ENCODE measurements around the gene DENND6A. TPM values are rescaled to one million over a fixed set of nuclear protein-coding genes. Genes with fewer than 3 reads are reported as not detected.

The DENND6A gene
- total and polyA plus RNA-seq, 7 donors: 4.5 to 11.3 (median 10.4) TPM

DNA sequence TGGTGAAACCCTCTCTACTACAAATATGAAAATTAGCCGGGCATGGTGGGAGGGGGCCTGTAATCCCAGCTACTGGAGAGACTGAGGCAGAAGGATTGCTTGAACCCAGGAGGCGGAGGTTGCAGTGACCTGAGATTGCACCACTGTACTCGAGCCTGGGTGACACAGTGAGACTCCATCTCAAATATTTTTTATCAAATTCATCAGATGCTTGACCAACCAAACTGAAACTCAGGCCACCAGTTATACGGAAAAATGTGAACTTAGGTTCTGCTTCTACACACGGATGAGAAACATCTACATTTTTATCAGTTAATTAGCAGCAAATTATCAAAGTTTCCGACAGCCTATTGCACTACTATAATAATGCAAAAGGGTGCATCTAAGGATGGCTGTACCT lies 100.6 kb downstream of the DENND6A start:
- ATAC-seq: no peak
- H3K27ac ChIP-seq: no peak overlapping the region
- H3K27me3 ChIP-seq (ENCODE audit: insufficient read depth in 3 of 3, low read length in 2 of 3): no peaks in the 10 kb centered on the region
- no peak overlapping the region for H3K4me3 ChIP-seq
- WGBS, 3 donors: 62 to 68% (median 63%) methylated on average over 6 of the region's 6 CpGs
- H3K4me1 ChIP-seq: peaks cover 43% of the 10 kb centered on the region
- intact Hi-C loops (cut with DNase I): loop anchor here in 1 of 2 donors (10.0 kb wide), 1 partner anchor 102 kb away; the partner anchor contains the start of gene DENND6A
- no peaks in the 10 kb centered on the region for H3K9me3 ChIP-seq
- H3K36me3 ChIP-seq (ENCODE audit: insufficient read depth in 1 of 2, low read depth in 1 of 2): no peaks in the 10 kb centered on the region
- DNase-seq: no peak
- TF ChIP-seq, protein P1, sequence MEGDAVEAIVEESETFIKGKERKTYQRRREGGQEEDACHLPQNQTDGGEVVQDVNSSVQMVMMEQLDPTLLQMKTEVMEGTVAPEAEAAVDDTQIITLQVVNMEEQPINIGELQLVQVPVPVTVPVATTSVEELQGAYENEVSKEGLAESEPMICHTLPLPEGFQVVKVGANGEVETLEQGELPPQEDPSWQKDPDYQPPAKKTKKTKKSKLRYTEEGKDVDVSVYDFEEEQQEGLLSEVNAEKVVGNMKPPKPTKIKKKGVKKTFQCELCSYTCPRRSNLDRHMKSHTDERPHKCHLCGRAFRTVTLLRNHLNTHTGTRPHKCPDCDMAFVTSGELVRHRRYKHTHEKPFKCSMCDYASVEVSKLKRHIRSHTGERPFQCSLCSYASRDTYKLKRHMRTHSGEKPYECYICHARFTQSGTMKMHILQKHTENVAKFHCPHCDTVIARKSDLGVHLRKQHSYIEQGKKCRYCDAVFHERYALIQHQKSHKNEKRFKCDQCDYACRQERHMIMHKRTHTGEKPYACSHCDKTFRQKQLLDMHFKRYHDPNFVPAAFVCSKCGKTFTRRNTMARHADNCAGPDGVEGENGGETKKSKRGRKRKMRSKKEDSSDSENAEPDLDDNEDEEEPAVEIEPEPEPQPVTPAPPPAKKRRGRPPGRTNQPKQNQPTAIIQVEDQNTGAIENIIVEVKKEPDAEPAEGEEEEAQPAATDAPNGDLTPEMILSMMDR (IDR thresholded peaks at IDR 0.05): no peak

- ATAC-seq (no peak), DNase-seq (no peak)
- TF ChIP-seq, protein P1 (IDR thresholded peaks at IDR 0.05): no peak
- Histone ChIP-seq H3K36me3 (ENCODE audit: insufficient read depth in 1 of 2, low read depth in 1 of 2) (peaks cover 4 to 12% of the 10 kb centered on the region in 2 donors), H3K9me3 (no peaks in the 10 kb centered on the region), H3K4me3 (no peak overlapping the region), H3K4me1 (peaks cover 21% of the 10 kb centered on the region), H3K27me3 (ENCODE audit: insufficient read depth in 3 of 3, low read length in 2 of 3) (no peaks in the 10 kb centered on the region), H3K27ac (no peak overlapping the region)
- intact Hi-C loops (cut with DNase I): no loop called here
- 79 to 94% (median 87%) methylated on average over 2 of the region's 2 CpGs for WGBS, 3 donors
Observed at GRCh38 chr3:57587905-57588304, 105.0 kb downstream of the DENND6A start.

DNA sequence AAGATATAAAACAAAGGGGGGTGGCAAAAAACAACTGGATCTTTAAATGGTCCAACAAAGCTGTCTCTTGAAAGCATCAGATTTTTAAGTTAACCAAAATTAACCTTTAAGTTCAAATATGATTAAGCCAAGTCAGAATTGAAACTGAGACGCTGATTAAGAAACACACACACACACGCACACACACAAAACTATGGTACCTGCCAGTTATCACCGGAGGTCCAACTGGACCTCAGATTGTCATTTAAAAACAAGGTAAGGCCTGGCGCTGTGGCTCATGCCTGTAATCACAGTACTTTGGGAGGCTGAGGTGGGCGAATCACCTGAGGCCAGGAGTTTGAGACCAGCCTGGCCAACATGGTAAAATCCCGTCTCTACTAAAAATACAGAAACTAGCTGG lies 106.1 kb downstream of the DENND6A start:
- Histone ChIP-seq H3K9me3 (no peaks in the 10 kb centered on the region), H3K27ac (no peak overlapping the region), H3K27me3 (ENCODE audit: insufficient read depth in 3 of 3, low read length in 2 of 3) (no peaks in the 10 kb centered on the region), H3K4me3 (no peak overlapping the region), H3K4me1 (peaks cover 12% of the 10 kb centered on the region), H3K36me3 (ENCODE audit: insufficient read depth in 1 of 2, low read depth in 1 of 2) (peaks cover 6 to 23% of the 10 kb centered on the region in 2 donors)
- DNase-seq (no peak), ATAC-seq (no peak)
- WGBS, 3 donors: 78 to 87% (median 78%) methylated on average over 6 of the region's 6 CpGs
- TF ChIP-seq, protein P1 (IDR thresholded peaks at IDR 0.05): no peak
- intact Hi-C loops (cut with DNase I): no loop called here

- H3K27me3 ChIP-seq (ENCODE audit: insufficient read depth in 3 of 3, low read length in 2 of 3): no peaks in the 10 kb centered on the region
- no peak overlapping the region for H3K27ac ChIP-seq
- DNase-seq (no peak), ATAC-seq (no peak)
- TF ChIP-seq, protein P1 (IDR thresholded peaks at IDR 0.05): no peak
- 85 to 91% (median 91%) methylated on average over 2 of the region's 2 CpGs for WGBS, 3 donors
- H3K9me3 ChIP-seq: no peaks in the 10 kb centered on the region
- no peak overlapping the region for H3K4me3 ChIP-seq
- peaks cover 6 to 53% of the 10 kb centered on the region in 2 donors for H3K36me3 ChIP-seq (ENCODE audit: insufficient read depth in 1 of 2, low read depth in 1 of 2)
- intact Hi-C loops (cut with DNase I): no loop called here
- peaks cover 12% of the 10 kb centered on the region for H3K4me1 ChIP-seq
Observed at GRCh38 chr3:57583544-57583943, 109.3 kb downstream of the DENND6A start.
